ENCODE results near the gene BCAT1. TPM values are rescaled to one million over a fixed set of nuclear protein-coding genes. Genes with fewer than 3 reads are reported as not detected.

The BCAT1 gene
- total RNA-seq, 2 experiments from 2014 or later: 53.3 to 55.6 TPM

- no peak overlapping the region for H3K27ac Mint-ChIP-seq
- peaks cover 3% of the 10 kb centered on the region for H3K27me3 Mint-ChIP-seq
- H3K4me3 Mint-ChIP-seq: no peak overlapping the region
- intact Hi-C loops (cut with micrococcal nuclease): no loop called here
- no peaks in the 10 kb centered on the region for H3K9me3 Mint-ChIP-seq
- POLR2A ChIA-PET: interaction anchor here (0.6 kb wide), 1 partner anchor 139 kb away, joined by 3 read pairs; no protein-coding TSS in a partner anchor
- ATAC-seq (no peak), DNase-seq (no peak)
- CTCF ChIA-PET: interaction anchor here (0.6 to 1.6 kb wide), 5 partner anchors 9 to 166 kb away, joined by 3 read pairs; no protein-coding TSS in a partner anchor
- TF ChIP-seq CTCF (IDR thresholded peaks at IDR 0.05): no peak
- no peaks in the 10 kb centered on the region for H3K36me3 Mint-ChIP-seq (ENCODE audit: low read depth)
- no peaks in the 10 kb centered on the region for H3K4me1 Mint-ChIP-seq (ENCODE audit: low read depth)
Observed at GRCh38 chr12:24776861-24777260, 172.0 kb downstream of the BCAT1 start.

- no peak overlapping the region for H3K27ac Mint-ChIP-seq
- H3K9me3 Mint-ChIP-seq: no peaks in the 10 kb centered on the region
- DNase-seq: no peak
- CTCF ChIA-PET: no interaction called here
- H3K4me1 Mint-ChIP-seq (ENCODE audit: low read depth): no peaks in the 10 kb centered on the region
- H3K27me3 Mint-ChIP-seq: no peaks in the 10 kb centered on the region
- no peaks in the 10 kb centered on the region for H3K36me3 Mint-ChIP-seq (ENCODE audit: low read depth)
- H3K4me3 Mint-ChIP-seq: no peak overlapping the region
- intact Hi-C loops (cut with micrococcal nuclease): no loop called here
- TF ChIP-seq CTCF (IDR thresholded peaks at IDR 0.05): no peak
- POLR2A ChIA-PET: no interaction called here
- no peak for ATAC-seq
Observed at GRCh38 chr12:24775073-24775472, 173.8 kb downstream of the BCAT1 start.

- Mint-ChIP-seq H3K9me3 (no peaks in the 10 kb centered on the region), H3K36me3 (ENCODE audit: low read depth) (no peaks in the 10 kb centered on the region), H3K27ac (no peak overlapping the region), H3K4me1 (ENCODE audit: low read depth) (no peaks in the 10 kb centered on the region), H3K4me3 (no peak overlapping the region), H3K27me3 (no peaks in the 10 kb centered on the region)
- TF ChIP-seq CTCF (IDR thresholded peaks at IDR 0.05): no peak
- DNase-seq (no peak), ATAC-seq (no peak)
- POLR2A ChIA-PET: no interaction called here
- intact Hi-C loops (cut with micrococcal nuclease): no loop called here
- CTCF ChIA-PET: no interaction called here
Observed at GRCh38 chr12:24773996-24774395, 174.9 kb downstream of the BCAT1 start.

GRCh38 chr12:24772813-24773212 lies 176.1 kb downstream of the BCAT1 start:
- intact Hi-C loops (cut with micrococcal nuclease): no loop called here
- no peak for TF ChIP-seq CTCF (IDR thresholded peaks at IDR 0.05)
- DNase-seq: no peak
- CTCF ChIA-PET: no interaction called here
- Mint-ChIP-seq H3K9me3 (no peaks in the 10 kb centered on the region), H3K36me3 (ENCODE audit: low read depth) (no peaks in the 10 kb centered on the region), H3K27ac (no peak overlapping the region), H3K4me1 (ENCODE audit: low read depth) (no peaks in the 10 kb centered on the region), H3K4me3 (no peak overlapping the region), H3K27me3 (no peaks in the 10 kb centered on the region)
- POLR2A ChIA-PET: no interaction called here
- ATAC-seq: no peak

- Mint-ChIP-seq H3K9me3 (no peaks in the 10 kb centered on the region), H3K27ac (no peak overlapping the region), H3K4me3 (no peak overlapping the region), H3K36me3 (ENCODE audit: low read depth) (no peaks in the 10 kb centered on the region), H3K4me1 (ENCODE audit: low read depth) (no peaks in the 10 kb centered on the region), H3K27me3 (no peaks in the 10 kb centered on the region)
- DNase-seq (no peak), ATAC-seq (no peak)
- POLR2A ChIA-PET: no interaction called here
- intact Hi-C loops (cut with micrococcal nuclease): no loop called here
- no peak for TF ChIP-seq CTCF (IDR thresholded peaks at IDR 0.05)
- CTCF ChIA-PET: no interaction called here
Observed at GRCh38 chr12:24770821-24771220, 178.1 kb downstream of the BCAT1 start.
